ENCODE results near the gene COA3. TPM values are rescaled to one million over a fixed set of nuclear protein-coding genes. Genes with fewer than 3 reads are reported as not detected.

Gene COA3
- total and polyA plus RNA-seq, 2 donors (not counting 1 experiment from before 2014, with no cell fraction given), result 18.5 to 32.1 TPM

DNA sequence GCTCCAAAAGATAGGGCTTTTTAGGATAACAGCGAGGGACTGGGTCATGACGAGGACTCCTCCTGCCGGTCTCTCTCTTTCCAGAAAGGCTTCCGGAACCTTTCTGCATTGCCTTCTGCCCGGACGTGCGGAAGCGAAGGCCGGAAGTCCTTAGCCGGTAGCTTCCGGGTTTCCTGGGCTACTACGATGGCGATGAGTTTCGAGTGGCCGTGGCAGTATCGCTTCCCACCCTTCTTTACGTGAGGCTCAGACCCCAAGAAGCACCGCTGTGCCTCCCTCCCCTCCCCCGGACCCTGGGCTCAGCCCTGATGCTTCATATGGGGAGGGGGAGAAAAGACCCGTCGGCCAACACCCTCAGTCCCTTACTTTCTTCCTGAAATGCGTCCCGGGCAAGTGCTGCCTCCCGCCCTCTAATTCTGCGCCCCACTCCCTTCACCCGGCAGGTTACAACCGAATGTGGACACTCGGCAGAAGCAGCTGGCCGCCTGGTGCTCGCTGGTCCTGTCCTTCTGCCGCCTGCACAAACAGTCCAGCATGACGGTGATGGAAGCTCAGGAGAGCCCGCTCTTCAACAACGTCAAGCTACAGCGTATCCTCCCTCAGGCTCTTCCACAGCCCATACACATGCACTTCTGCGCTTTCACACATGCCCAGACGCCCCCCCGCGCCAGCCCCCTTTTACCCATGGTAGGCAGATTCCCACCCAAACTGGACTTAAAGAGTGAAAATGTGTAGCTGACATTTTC, 25.0 kb downstream of the COA3 start, which contains the start of gene VPS25:
Gene VPS25, plus strand, starts transcription at position 160 of the 746 bp plus-strand sequence. Its CDS starts 27 bp downstream, at position 187.
- no peaks in the 10 kb centered on the region for H3K27me3 Mint-ChIP-seq
- intact Hi-C loops (cut with micrococcal nuclease), result loop anchor here (1.0 kb wide), 4 partner anchors 25 to 225 kb away; partner anchors contain the start of genes BECN1, CNTD1, COA3 and EZH1

More for the DNA sequence above, 25.0 kb downstream of the COA3 start, which contains the start of gene VPS25:
- WGBS (ENCODE audit: insufficient coverage), result 7% methylated on average over 33 of the region's 39 CpGs
- CTCF ChIA-PET, result interaction anchor here (0.6 to 3.1 kb wide), 9 partner anchors 10 to 195 kb away, joined by 3 to 22 read pairs (median 4); partner anchors contain the start of gene PSMC3IP
- Mint-ChIP-seq H3K27ac (peak within 1 kb of the TSS; percentile 98), H3K4me3 (peak within 1 kb of the TSS; percentile 99), H3K9me3 (ENCODE audit: insufficient read depth) (no peaks in the 10 kb centered on the region), H3K4me1 (peaks cover 23% of the 10 kb centered on the region)
- Histone ChIP-seq H3K4me2 (replicated peaks; ENCODE audit: low read depth, low read length, poor library complexity, severe bottlenecking) (peak within 1 kb of the TSS; percentile 74), H3K9ac (ENCODE audit: low read length) (peak within 1 kb of the TSS; percentile 90), H3K36me3 (replicated peaks in 1 of 2; ENCODE audit: control extremely low read depth in 1 of 2, control insufficient read depth in 1 of 2, extremely low read depth in 1 of 2, insufficient read depth in 2 of 2, low read length in 1 of 2) (peaks cover 2 to 35% of the 10 kb centered on the region in 2 experiments), H3K9me3 (ENCODE audit: control extremely low read depth in 1 of 3, control insufficient read depth in 2 of 3, insufficient read depth in 1 of 3, low read length in 2 of 3) (no peaks in the 10 kb centered on the region), H3K79me2 (ENCODE audit: control insufficient read depth, insufficient read depth, low read length) (peaks cover 4% of the 10 kb centered on the region), H3K4me3 (ENCODE audit: control extremely low read depth in 1 of 5, extremely low read depth in 1 of 5, insufficient read depth in 1 of 5, low read depth in 2 of 5, low read length in 4 of 5) (peak within 1 kb of the TSS; percentile 71 to 88 (median 82)), H2AFZ (ENCODE audit: insufficient read depth, low read depth, low read length, poor library complexity, severe bottlenecking) (peak within 1 kb of the TSS; percentile 92), H4K20me1 (ENCODE audit: control insufficient read depth, insufficient read depth, low read length, poor library complexity, severe bottlenecking) (no peaks in the 10 kb centered on the region), H3K27me3 (replicated peaks in 1 of 4; ENCODE audit: control extremely low read depth in 1 of 4, control insufficient read depth in 3 of 4, insufficient read depth in 4 of 4, low read length in 3 of 4) (no peaks in the 10 kb centered on the region), H3K4me1 (ENCODE audit: control insufficient read depth in 2 of 2, insufficient read depth in 2 of 2, low read length in 2 of 2) (peaks cover 16 to 17% of the 10 kb centered on the region in 2 donors), H3K27ac (ENCODE audit: low read length in 2 of 2) (peak within 1 kb of the TSS; percentile 81 to 85)
- peak; percentile 89 for ATAC-seq (ENCODE audit: low read depth)
- TF ChIP-seq, protein P1, sequence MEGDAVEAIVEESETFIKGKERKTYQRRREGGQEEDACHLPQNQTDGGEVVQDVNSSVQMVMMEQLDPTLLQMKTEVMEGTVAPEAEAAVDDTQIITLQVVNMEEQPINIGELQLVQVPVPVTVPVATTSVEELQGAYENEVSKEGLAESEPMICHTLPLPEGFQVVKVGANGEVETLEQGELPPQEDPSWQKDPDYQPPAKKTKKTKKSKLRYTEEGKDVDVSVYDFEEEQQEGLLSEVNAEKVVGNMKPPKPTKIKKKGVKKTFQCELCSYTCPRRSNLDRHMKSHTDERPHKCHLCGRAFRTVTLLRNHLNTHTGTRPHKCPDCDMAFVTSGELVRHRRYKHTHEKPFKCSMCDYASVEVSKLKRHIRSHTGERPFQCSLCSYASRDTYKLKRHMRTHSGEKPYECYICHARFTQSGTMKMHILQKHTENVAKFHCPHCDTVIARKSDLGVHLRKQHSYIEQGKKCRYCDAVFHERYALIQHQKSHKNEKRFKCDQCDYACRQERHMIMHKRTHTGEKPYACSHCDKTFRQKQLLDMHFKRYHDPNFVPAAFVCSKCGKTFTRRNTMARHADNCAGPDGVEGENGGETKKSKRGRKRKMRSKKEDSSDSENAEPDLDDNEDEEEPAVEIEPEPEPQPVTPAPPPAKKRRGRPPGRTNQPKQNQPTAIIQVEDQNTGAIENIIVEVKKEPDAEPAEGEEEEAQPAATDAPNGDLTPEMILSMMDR (IDR thresholded peaks at IDR 0.05), result no peak
- no peak for TF ChIP-seq EZH2 (IDR thresholded peaks at IDR 0.05; ENCODE audit: borderline replicate concordance, insufficient read depth, low read depth, low read length, poor library complexity, severe bottlenecking)
- peak; percentile 87 for DNase-seq
- POLR2A ChIA-PET, result interaction anchor here (0.6 to 2.3 kb wide), 10 partner anchors 12 to 251 kb away, joined by 3 to 9 read pairs (median 3); partner anchors contain the start of genes BECN1, CNTD1, COA3 and RND2
